ENCODE results near the gene CHMP4A.

Gene CHMP4A

DNA sequence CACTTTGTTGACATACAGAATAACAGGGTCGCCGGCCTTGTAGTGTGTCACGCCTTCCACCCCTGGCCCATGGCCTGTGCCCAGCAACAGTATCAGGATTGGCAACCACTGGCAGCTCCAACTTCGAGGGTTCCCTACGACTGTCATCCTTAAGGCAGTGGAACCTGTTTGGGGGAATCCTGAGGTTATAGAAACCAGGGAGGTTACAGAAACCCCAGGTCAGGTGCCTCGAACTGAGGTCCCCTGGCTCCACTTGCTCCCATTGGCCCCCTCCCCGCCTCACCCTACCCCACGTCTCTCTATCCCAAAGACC, 18.5 kb downstream of the CHMP4A start:
- DNase-seq = no peak

DNA sequence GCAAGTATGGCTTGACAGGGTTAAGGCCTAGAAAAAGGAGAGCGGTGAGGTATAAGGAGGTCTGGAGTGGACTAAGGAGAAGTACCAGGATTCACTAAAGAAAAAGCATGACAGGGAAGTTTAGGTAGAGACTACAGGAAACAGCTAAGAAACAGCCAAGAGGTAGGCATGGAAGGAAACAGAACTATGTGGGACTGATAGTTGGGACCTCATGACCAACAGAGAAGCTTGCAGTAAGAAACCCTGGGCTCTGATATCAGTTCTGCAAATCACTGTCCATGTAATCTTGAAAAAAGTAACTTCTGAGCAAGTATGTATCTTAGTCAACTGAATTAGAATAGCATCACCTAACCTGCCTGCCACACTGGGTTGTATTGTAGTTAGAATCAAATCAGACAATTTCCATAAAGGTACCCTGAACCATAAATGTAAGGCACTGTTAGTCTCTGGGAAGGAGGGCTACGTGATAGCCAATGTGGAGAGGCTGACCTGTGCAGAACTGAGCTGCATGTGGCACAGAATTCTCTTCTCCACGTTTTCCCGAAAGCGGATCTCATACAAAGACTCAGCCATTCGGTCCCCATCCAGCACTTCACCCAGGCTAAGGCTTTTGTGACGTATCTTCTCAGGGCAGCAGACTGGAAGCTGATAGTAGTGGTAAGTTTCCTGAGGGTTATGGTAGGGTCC, 19.0 kb downstream of the CHMP4A start:
- no peak for DNase-seq

DNA sequence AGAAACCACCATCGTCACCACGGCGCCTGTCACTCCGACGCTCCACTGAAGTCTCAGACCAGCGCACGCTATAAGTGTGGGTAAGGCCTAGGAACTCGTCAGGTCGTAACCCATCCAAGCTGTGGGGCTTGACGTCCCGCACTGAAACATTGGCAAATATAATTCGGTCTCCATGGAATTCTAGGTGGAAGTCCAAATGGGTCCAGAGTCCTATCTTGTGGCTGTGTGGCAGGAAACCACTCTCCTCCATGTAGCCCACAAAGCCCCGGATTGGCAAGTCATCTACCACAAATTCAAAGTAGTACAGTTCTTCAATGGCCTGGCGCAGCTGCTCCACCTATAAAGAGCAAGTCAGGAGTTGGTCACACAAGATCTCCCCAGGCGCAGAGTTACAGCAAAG, 20.4 kb downstream of the CHMP4A start:
- no peak for DNase-seq

DNA sequence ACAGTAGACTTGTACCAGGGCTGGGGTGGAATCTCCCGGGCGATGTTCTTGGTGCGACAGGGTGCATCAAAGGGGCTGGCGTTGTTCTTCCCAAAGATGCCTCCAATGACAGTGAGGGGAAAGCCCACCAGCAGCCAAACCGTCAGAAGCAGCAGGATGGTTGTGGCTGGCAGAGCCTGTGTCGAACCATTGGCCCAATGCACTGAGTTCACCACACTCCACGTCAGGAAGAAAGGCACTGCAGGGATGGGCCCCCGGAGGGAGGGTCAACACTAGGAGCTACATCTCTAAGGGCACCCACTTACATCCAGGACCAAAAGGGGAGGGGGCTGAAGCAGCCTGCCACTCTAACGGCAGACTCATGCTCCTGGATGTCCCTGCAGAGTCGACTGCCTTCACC, 22.9 kb downstream of the CHMP4A start:
- no peak for DNase-seq

DNA sequence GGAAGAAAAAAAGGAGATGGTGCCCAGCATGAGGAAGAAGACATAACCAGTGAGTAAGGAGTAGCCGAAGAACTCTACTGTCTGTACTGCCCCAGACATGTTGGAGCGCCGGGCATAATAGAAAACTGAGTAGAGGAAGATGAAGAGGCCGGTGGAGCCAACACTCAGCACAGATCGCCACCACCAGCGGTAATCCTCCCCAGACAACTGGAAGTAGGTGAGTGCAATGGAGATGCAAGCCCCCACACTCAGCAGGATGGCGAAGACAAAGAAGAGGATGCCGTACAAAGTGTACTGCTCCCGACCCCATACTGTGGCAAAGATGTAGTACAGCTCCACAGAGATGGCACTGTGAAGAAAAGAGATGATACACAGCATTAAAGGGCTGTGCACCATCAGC, 23.8 kb downstream of the CHMP4A start:
- DNase-seq = no peak

DNA sequence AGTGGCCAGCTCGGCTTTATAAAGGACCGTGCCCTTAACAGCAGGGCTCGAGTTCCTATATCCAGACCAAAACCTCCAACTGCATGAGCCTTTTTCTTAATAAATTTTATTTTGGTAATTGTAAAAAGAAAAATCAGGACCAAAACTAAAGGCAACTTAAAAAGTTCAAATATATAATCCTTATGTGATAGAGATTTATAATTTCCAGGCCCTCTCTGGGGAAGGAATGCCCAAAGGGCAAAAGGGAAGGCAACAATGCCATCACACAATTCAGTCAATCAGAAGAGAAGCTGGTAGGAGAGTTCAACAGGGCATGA, 24.3 kb downstream of the CHMP4A start:
- DNase-seq = no peak

DNA sequence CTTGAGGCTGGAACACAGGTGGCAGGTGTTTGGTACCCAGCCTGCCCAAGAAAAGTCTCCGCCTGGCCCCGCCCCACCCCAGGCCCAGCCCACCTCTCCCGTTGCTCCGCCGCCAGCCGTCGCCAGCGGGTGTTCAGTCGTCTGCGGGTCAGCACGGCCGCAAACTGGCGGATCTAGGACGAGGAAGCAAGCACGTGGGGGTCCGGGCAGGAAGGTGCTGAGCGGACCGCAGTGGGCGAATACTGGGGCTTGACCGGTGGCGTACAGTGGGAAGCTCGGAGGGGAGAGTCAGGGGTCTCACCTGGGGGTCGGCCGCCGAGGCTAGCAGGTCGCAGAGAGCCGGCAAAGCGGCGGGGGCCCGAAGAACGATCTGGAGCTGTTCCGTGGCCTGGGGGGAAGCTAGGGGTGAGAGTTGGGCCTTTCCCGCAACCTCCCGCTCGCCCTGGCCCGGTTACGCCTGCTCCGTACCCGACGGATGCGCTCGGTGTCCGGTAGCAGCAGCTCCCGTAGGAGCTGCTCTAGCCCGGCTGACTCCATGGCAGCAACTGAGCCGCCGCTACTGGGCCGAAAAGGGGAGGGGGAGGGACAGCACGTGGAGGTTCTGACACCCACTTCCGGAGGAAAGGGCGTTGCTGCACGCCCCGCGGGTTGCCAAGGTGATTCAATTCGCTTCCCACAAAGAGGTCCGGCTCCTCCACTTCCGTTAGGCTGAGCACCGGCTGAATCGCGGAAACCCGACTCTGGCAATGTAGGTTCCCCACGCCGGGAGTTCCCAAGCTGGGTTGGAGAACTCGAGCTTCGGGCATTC, 24.8 kb downstream of the CHMP4A start, which contains the start of gene IPO4:
IPO4 (minus strand) TSS at position 566 of the 808 bp plus-strand sequence; CDS start at position 537, 29 bp downstream.
- peak; percentile 98 for DNase-seq

DNA sequence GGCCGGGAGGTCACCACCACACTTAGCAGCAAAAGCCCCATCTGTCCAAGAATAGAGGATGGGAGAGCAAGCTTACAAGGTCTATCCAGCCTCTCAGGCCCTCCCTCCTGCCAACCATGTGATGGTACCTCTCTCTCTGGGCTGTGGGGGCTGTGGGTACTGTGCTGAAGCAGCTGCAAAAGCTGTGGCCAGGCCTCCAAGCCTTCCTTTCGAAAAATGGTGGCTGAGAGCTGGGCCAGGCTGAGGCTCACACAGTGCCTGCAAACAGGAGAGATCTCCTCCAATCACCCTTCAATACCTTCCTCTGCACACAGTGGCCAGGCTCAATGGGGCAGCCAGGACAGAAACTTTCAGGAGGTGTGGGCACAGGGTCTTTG, 25.8 kb downstream of the CHMP4A start:
- no peak for DNase-seq

DNA sequence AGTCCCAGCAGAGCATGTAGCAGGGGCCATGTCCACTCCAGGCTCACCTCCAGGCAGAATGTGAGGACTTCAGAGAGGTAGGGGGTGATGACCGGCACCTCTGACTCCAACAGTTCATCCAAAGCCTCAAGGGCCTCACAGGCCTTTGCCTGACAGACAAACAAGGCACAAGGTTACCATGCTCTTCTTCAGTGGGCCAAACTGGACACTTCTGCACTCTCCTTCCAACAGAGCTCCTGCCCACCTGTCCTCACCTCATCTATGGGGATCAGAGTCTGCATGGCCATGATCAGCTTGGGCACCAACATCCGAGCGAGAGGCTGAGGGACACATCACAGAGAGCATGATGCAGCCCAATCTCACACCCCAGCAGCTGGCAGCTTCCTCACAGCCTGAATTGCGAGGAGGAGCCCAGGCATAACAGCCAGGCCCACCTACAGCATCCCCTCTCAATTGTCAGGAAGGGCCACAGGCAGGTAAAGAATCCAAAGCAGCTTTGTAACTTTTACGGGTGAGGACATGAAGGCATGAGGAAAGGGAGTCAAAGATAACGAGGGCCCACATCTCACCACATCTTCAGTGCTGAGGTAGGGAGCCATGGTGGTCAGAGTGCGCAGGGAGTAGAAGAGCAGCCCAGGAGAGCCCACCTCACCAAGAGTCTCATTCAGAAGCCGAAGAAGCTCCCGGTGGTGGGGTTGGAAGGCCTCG, 26.3 kb downstream of the CHMP4A start:
- no peak for DNase-seq

DNA sequence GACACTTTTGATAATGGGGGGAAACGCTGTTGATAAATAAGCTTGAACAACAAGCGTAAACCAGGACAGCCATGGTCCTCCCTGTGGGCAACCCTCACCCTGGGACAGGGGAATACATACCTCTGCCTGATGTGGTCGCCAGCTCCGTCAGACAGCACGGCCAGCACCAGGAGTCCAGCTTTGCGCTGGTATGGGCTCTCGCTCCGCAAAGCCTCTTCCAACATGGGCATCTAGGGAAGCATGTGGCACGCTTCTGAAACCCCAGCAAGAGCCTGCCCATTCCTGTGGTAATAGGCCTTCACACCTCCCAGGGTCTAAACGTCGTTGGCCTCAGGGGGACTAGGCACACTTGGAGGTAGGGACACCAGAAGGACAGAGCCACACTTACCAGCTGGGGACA, 27.5 kb downstream of the CHMP4A start:
- no peak for DNase-seq

DNA sequence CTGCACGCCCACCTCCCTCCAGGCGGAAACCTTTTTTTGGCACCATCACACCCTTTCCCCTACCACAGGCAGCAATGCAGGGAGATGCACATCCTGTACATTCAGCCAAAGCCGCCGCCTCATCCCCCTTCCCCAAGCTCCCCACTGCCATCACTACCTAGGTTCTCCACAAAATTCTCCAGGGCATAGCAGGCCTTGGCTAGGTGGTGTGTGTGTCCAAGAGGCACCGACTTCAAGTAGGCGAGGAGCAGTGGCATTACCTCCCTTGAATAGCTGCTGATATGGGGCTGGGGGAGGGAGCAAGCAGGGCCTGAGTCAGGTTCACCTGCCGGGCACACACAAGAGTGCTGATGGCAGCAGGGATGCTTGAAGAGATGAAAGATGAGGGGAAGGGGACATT, 28.3 kb downstream of the CHMP4A start:
- DNase-seq = no peak

DNA sequence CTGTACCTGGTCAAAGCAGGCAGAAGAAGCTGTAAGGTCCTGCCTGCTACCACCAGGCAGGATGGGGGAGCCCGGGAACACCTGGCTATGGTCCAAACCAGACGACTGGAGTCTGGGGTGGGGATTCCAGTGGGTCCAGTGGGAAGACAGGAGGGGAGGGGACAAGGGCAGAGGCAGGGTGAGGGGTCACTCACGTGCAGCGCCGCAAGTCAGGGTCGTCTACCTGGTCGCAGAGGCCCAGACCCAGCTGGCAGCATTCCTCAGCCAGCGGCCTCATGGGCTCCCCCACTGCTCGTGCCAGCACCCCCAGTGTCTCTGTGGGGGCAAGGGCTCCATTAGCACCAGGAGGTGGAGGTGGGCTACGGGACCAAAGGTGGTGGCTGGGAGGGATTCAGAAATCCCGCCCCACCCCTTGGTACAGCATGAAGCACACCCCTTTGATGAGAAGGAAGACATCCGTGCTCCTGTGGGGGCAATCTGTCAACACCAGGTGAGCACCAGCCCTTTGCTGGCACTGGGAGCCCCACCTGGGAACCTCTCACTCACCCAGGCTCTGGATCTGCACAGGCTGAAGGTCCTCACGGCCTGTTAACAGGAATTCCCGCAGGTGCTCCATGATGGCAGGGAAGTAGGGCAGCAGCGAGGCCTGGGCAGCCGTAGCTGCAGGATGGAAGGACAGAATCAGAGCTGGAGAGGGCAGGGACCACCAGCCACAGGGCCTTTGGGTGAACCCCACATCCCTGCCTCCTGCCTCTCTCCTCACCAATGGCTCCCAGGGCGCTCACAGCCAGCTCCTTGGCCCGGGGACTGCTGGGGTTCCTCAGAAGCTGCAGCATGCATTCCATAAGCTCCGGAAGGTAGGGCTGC, 29.0 kb downstream of the CHMP4A start:
- DNase-seq = no peak

DNA sequence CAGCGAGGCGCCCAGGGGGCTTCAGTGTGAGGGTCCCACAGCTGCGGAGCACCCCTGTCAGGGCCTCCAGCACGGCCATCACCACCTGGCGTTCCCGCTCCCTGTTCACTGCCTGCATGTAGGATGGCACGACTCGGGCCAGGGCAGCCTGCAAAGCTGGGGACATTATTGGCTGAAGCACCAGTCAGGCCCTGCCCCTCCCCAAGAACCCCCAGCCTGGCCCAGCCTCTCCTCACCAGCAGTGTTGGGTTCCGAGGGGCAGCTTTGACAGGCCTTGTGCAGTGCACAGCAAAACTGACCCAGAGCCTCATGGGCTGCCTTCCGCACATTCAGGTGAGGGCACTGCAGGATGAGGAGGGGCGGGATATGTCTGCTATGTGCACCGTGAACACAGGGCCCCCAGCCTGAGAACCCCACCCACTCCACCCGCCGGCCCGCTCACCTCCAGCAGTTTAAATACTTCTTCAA, 30.2 kb downstream of the CHMP4A start:
- DNase-seq = no peak

DNA sequence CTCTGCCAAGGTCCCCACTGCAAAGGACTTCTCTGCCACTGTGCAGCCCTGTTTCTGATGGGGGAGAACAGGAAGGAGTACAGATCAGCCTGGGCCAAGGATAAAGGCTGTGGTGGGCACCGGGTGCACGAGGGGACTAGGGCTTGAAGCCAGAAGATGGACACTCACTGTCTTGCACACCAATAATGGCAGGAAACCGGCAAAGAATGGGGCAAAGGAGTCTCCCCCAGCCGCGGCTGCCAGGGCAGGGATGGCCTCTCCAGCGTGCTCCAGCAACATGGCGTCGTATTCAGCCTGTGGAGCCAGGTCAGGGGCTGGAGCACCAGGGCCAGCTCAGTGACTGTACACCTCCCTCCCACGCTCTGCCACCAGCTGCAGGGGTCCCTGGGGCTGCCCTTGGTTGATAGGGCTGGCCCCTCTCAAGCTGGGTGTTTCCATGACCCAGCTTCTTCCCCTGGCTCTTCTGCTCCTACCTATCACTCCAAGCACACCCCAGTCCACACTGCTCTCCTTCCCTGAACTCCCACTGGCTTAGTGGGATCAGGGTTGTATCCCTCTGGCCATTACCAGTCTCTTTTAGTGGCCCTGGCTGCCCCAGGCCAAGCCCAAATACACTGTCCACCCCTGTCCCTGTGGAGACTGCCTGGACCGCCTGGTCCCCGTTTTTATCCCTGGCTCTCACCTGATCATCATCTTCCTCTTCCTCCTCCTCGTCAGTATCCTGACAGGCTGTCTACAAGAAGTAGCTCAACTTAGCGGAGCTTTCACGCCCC, 31.0 kb downstream of the CHMP4A start:
- no peak for DNase-seq

DNA sequence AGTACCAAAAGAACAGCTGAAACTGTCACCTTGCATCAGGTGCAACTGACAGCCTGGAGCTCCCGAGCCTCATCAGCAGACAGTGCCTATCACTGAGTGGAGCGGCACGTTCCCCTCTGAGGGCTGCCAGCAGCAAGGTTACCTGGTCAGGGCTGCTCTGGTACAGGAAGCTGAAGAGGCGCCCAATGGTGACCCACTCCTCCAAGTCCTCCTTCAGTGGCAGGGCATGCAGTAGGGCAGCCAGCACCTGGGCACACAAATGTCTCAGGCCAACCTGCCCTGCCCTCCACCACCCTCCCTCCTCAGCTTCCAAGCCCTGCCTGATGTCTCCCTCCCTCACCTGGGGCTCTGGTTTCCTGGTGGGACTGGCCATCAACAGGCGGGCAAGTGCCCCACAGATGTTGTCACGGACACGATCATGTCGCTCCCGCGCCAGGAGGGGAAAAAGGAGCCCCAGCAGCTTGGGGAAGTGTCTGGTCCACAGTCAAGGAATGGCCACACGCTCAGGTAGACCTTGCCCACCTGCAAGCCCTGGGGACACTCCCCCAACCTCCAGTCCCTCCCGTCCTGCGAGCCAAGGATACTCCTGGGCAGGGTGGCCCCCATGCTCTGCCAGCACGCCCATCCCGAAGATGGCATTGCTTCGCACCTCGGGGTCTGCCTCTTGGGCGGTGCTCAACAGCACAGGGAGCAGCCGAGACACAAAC, 31.8 kb downstream of the CHMP4A start:
- no peak for DNase-seq

DNA sequence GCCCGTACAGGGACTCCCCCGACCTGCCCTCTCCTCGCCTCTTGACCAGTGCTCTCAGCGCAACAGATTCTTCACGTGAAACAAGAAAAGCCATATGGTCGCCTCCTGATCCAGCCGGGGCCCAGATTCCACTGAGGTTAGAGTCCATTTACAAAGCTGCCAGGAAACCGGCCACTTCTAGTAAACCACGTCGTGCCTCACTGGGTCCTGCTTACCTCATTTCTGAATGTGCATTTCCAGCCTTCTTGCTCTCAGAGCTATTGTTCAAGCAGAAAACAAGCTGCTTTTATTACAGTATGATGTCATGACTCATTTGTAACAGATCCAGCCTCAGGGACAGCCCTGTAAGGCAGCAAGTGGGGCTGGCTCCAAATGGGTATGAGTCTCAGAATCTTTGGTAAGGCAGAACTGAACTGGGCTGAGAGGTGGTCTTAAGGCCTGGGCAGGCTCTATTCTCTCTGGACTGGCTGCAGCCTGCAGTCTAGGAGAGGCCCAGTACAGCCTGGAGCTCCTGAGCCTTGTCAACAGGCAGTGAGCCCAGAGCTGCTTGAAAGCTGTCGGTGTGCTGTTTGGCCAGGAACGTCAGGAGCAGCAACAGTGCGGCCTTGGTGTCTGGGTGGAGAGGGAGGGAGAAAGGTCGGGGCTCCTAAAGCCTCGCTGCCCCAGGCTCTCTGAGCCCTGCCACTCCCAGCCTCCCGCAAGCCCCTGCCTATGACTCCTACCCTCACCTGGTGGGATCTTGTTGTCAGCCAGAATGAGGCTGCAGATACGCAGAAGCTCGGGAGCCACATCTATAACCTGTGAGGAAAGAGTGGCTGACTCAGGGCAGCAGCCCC, 33.1 kb downstream of the CHMP4A start:
- peak; percentile 67 for DNase-seq

DNA sequence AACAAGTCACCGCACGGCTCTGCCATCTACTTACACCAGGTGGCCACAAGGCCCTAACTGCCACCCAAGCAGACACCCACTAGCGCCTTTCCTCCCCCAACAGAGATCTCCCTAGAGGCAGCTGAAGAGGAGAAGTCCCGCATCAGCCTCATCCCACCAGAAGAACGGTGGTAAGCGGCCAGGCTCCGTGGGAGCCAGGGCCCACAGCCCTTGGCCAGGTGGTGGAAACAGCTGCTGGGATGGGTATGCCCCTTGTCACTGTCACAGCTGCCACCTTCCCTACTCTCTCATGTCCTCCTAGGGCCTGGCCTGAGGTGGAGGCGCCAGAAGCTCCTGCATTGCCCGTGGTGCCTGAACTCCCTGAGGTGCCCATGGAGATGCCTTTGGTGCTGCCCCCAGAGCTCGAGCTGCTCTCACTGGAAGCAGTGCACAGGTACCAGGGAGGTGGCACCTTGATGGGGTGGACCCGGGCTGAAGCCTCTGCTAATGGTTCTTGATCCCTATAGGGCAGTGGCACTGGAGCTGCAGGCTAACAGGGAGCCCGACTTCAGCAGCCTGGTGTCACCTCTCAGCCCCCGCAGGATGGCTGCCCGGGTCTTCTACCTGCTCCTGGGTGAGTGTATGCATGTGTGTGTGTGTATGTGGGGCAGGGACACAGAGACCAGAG, 33.9 kb downstream of the CHMP4A start:
- DNase-seq = no peak

DNA sequence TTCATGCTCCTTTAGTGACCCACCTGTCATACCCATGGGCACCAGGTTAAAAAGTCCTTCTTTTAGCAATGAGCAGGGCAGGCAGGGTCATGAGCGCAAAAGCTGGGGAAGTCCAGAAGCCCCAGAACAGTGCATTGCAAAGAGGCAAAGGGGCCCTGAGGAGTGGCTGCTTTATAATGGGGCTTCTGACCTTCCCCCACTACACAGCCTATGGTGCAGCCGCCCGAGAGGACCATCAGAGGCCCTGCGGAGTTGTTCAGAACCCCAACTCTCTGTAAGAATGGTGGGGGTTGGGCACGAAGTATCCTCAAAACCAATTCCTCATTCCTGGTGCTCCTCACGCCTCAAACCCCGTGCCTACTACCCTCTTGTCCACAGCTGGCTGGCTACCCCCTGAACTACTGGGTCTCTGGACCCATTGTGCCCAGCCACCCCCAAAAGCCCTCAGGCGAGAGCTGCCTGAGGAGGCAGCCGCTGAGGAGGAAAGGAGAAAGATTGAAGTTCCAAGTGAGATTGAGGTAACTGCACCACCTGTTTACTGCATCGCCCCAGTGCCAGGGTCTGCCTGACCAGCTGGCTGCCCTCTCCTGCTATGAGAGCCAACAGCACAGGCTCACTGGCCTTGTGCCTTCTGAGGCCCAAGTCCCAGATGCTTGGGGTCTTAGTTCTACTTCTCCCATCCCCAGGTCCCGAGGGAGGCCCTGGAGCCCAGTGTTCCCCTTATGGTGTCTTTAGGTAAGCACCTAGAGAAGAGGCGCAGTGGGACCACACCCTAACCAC, 34.7 kb downstream of the CHMP4A start:
- DNase-seq = no peak

DNA sequence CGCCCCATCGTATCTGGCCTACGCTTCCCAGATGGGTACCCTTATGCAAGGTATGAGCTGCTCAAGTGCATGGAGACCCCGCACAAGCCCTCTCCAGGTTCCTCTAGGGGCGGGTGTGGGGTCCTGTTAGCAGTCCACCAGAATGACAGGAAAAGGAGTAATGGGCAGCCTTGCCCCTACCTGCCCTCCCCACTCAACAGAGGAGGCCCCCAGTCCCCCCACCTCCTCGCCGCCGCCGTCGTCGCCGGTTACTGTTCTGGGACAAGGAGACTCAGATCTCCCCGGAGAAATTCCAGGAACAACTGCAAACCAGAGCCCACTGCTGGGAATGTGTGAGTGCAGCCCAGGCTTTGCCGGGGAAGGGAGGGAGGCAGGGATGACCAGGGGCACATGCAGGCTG, 35.4 kb downstream of the CHMP4A start:
- DNase-seq = no peak
